ENCODE data around the gene ITGBL1.
A peak's percentile ranks its signal among the peaks of the same experiment; 100 is the strongest.

Gene ITGBL1

GRCh38 chr13:101673360-101674105 is 221.1 kb downstream of the ITGBL1 start:
- peak overlapping the region in 6 of 11 experiments; percentile 26 to 71 (median 50); a peak in 12 of 22 replicates for H3K4me2 ChIP-seq
- H3K9me3 ChIP-seq (replicated peaks in 1 of 11), result no peaks in the 10 kb centered on the region; a peak in 1 of 22 replicates
- peak overlapping the region in 4 of 11 experiments; percentile 4 to 47 (median 23); a peak in 4 of 22 replicates for H3K27ac ChIP-seq
- 0 out of 22 replicates have a peak overlapping the region, but pooled peaks of 1 of the 11 experiments have one; percentile 2 for H3K9ac ChIP-seq
- no peaks in the 10 kb centered on the region for H3K36me3 ChIP-seq
- TF ChIP-seq Cebpa-rat (IDR thresholded peaks at IDR 0.05), result no peak
- H4K20me1 ChIP-seq, result no peaks in the 10 kb centered on the region
- H3K27me3 ChIP-seq, result no peaks in the 10 kb centered on the region
- H3K4me3 ChIP-seq, result no peak overlapping the region
- H3K4me1 ChIP-seq, result peaks cover 0 to 22% (median 15%) of the 10 kb centered on the region in 10 experiments; a peak in 13 of 20 replicates

DNA sequence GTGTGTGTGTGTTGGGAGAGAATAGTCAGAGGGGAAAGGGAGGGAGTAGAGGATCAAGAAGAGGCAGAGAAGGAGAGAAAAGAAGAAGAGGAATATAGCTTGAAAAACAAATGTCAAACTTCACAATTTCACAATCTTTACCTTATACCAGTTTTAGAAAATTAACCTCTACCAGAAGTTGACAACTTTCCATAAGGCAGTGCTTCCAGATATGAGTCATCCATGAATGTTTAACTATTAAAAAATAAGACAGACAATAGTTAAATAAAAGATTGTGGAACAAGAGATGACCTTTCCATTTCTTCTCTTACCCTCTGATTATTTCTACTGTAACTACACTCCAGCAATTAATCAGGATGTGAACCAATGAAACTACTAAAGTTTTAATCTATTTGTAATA is 229.4 kb downstream of the ITGBL1 start:
- Histone ChIP-seq H3K9me3 (replicated peaks in 1 of 11) (no peaks in the 10 kb centered on the region), H4K20me1 (no peaks in the 10 kb centered on the region), H3K27ac (no peak overlapping the region), H3K4me3 (no peak overlapping the region), H3K4me2 (peak overlapping the region in 6 of 11 experiments; percentile 5 to 39 (median 22); a peak in 7 of 22 replicates), H3K36me3 (no peaks in the 10 kb centered on the region), H3K4me1 (peaks cover 0 to 11% (median 6%) of the 10 kb centered on the region in 10 experiments; a peak in 9 of 20 replicates), H3K9ac (no peak overlapping the region), H3K27me3 (no peaks in the 10 kb centered on the region)
- TF ChIP-seq Cebpa-rat (IDR thresholded peaks at IDR 0.05), result no peak

DNA sequence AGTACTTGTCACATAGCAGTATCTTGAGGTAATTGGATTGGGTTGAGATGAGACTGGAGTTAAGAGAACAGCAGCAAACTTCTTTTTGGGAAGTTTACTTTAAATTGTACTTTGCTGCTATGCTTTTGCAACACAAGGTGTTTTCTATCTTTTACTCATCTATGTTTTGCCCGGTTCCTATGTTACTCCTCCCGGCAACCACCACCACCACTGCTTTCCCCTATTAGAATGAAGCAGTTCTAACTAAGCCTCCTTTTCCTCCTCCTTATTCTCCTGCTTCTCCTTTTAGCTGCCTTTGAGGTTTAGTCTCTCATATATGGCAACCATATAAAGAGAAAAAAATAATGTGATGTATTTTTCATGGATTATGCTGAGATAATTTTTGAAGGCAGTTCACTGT is 233.5 kb downstream of the ITGBL1 start:
- Histone ChIP-seq H3K4me3 (no peak overlapping the region), H3K9me3 (replicated peaks in 1 of 11) (no peaks in the 10 kb centered on the region), H3K36me3 (no peaks in the 10 kb centered on the region), H3K4me2 (no peak overlapping the region), H3K9ac (no peak overlapping the region), H3K4me1 (peaks cover 0 to 11% (median 6%) of the 10 kb centered on the region in 10 experiments; a peak in 9 of 20 replicates), H3K27me3 (no peaks in the 10 kb centered on the region), H4K20me1 (no peaks in the 10 kb centered on the region), H3K27ac (no peak overlapping the region)
- TF ChIP-seq Cebpa-rat (IDR thresholded peaks at IDR 0.05), result no peak

GRCh38 chr13:101690871-101691270 is 238.4 kb downstream of the ITGBL1 start:
- no peak overlapping the region for H3K9ac ChIP-seq
- H3K36me3 ChIP-seq, result no peaks in the 10 kb centered on the region
- no peak overlapping the region for H3K4me2 ChIP-seq
- no peak overlapping the region for H3K4me3 ChIP-seq
- TF ChIP-seq Cebpa-rat (IDR thresholded peaks at IDR 0.05), result no peak
- no peaks in the 10 kb centered on the region for H4K20me1 ChIP-seq
- no peaks in the 10 kb centered on the region for H3K27me3 ChIP-seq
- no peak overlapping the region for H3K27ac ChIP-seq
- H3K9me3 ChIP-seq (replicated peaks in 1 of 11), result no peaks in the 10 kb centered on the region
- H3K4me1 ChIP-seq, result peaks cover 0 to 9% (median under 1%) of the 10 kb centered on the region in 10 experiments; a peak in 9 of 20 replicates

DNA sequence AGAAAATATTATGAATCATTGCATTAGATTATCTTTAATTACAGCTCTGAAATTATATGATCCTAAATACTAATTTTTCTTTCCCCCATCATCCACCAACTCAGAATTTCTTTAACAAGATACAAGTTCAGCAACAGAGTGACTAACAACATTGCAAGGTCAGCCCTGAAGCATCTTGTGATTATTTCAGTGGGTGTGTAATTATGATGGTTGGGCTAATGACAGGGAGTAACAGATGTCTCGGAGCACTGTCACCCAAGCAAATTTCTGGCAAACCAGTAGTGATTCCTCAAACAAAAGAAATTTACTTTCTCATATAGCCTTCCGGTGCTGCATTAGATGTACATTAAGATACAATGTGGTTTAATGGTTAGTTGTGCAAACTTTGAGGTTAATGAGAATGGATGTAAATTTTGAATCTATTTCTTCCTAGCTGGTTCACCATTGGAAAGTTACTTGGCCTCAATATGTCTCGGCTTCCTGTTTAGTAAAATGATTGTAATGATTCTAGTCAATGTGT is 238.9 kb downstream of the ITGBL1 start:
- Histone ChIP-seq H3K4me1 (peaks cover 0 to 14% (median 5%) of the 10 kb centered on the region in 10 experiments; a peak in 9 of 20 replicates), H3K4me3 (no peak overlapping the region), H3K27ac (no peak overlapping the region), H4K20me1 (no peaks in the 10 kb centered on the region), H3K27me3 (no peaks in the 10 kb centered on the region), H3K4me2 (no peak overlapping the region), H3K9ac (no peak overlapping the region), H3K9me3 (replicated peaks in 1 of 11) (no peaks in the 10 kb centered on the region), H3K36me3 (no peaks in the 10 kb centered on the region)
- TF ChIP-seq Cebpa-rat (IDR thresholded peaks at IDR 0.05), result no peak

GRCh38 chr13:101695870-101696516 is 243.5 kb downstream of the ITGBL1 start:
- Histone ChIP-seq H3K4me1 (peaks cover 0 to 32% (median 8%) of the 10 kb centered on the region in 10 experiments; a peak in 9 of 20 replicates), H3K27ac (no peak overlapping the region), H3K36me3 (no peaks in the 10 kb centered on the region), H3K9me3 (replicated peaks in 1 of 11) (peaks cover 0 to 18% (median 12%) of the 10 kb centered on the region in 11 experiments; a peak in 15 of 22 replicates), H3K9ac (no peak overlapping the region), H3K4me3 (no peak overlapping the region), H4K20me1 (no peaks in the 10 kb centered on the region), H3K27me3 (no peaks in the 10 kb centered on the region), H3K4me2 (peak overlapping the region in 8 of 11 experiments; percentile 7 to 56 (median 48); a peak in 14 of 22 replicates)
- peak in 9 of 11 experiments; percentile 21 to 79 (median 36); a peak in 10 of 22 replicates for TF ChIP-seq Cebpa-rat (IDR thresholded peaks at IDR 0.05)

DNA sequence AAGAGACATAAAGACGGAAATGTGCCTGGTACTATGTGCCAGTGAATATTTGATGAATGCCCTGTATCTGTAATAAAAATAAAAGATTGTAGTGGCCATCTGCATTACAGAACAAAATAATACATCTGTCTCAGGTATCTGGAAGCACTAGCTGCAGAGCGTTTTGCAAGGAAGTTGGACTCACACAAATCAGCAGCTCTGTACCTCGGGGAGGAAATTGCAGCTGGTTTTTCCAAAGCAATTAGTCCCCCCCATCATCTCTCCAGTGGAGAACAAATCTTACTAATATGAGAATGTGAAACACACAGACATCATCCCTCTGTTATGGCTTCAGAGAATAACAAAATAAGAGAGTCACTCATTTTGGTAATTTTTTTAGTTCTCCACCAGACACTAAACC is 245.3 kb downstream of the ITGBL1 start:
- Histone ChIP-seq H3K9me3 (replicated peaks in 1 of 11) (peaks cover 0 to 20% (median 12%) of the 10 kb centered on the region in 11 experiments; a peak in 15 of 22 replicates), H3K4me1 (peaks cover 0 to 32% (median 8%) of the 10 kb centered on the region in 10 experiments; a peak in 9 of 20 replicates), H3K27ac (no peak overlapping the region), H3K36me3 (no peaks in the 10 kb centered on the region), H4K20me1 (no peaks in the 10 kb centered on the region), H3K27me3 (no peaks in the 10 kb centered on the region), H3K9ac (no peak overlapping the region), H3K4me2 (no peak overlapping the region), H3K4me3 (no peak overlapping the region)
- TF ChIP-seq Cebpa-rat (IDR thresholded peaks at IDR 0.05), result no peak

GRCh38 chr13:101698400-101698799 is 245.9 kb downstream of the ITGBL1 start:
- peaks cover 0 to 32% (median 8%) of the 10 kb centered on the region in 10 experiments; a peak in 9 of 20 replicates for H3K4me1 ChIP-seq
- peaks cover 0 to 26% (median 12%) of the 10 kb centered on the region in 11 experiments; a peak in 15 of 22 replicates for H3K9me3 ChIP-seq (replicated peaks in 1 of 11)
- H3K27ac ChIP-seq, result no peak overlapping the region
- H4K20me1 ChIP-seq, result no peaks in the 10 kb centered on the region
- no peaks in the 10 kb centered on the region for H3K36me3 ChIP-seq
- H3K4me2 ChIP-seq, result no peak overlapping the region
- H3K9ac ChIP-seq, result no peak overlapping the region
- H3K4me3 ChIP-seq, result no peak overlapping the region
- TF ChIP-seq Cebpa-rat (IDR thresholded peaks at IDR 0.05), result no peak
- no peaks in the 10 kb centered on the region for H3K27me3 ChIP-seq

GRCh38 chr13:101700598-101700997 is 248.1 kb downstream of the ITGBL1 start:
- no peak for TF ChIP-seq Cebpa-rat (IDR thresholded peaks at IDR 0.05)
- Histone ChIP-seq H3K4me1 (peaks cover 0 to 36% (median 16%) of the 10 kb centered on the region in 10 experiments; a peak in 15 of 20 replicates), H3K4me2 (no peak overlapping the region), H3K9ac (no peak overlapping the region), H3K27me3 (no peaks in the 10 kb centered on the region), H3K27ac (peak overlapping the region in 1 of 11 experiments; percentile 41; a peak in 2 of 22 replicates), H4K20me1 (no peaks in the 10 kb centered on the region), H3K36me3 (no peaks in the 10 kb centered on the region), H3K4me3 (no peak overlapping the region), H3K9me3 (replicated peaks in 1 of 11) (peaks cover 0 to 44% (median 21%) of the 10 kb centered on the region in 11 experiments; a peak in 15 of 22 replicates)
